Mucosa of descending colon (tissue), 3 donors: ENCODE measurements around the gene YDJC. TPM values are rescaled to one million over a fixed set of nuclear protein-coding genes. Genes with fewer than 3 reads are reported as not detected.
"Not testable (repeated sequence)": the region's sequence is repeated elsewhere in the genome, so short reads cannot be mapped to it uniquely, and the experiment has no call there.

Source experiments
- ATAC-seq: fragments of 200-7000 bp; cut with Tn5 transposase; one replicate; pipeline ENCODE4 v1.9.1; 2020; ENCODE audit warnings: mild to moderate bottlenecking, moderate library complexity
- DNase-seq, 3 donors: peaks; one replicate each; pipeline ENCODE4 v3.0.0-alpha.2; 2020
- H3K36me3 ChIP-seq: fragments of 200-600 bp; one replicate; pipeline ENCODE4 v1.8.0; 2021; ENCODE audit warnings: low read depth, mild to moderate bottlenecking
- H3K4me1 ChIP-seq: fragments of 200-600 bp; one replicate; pipeline ENCODE4 v1.8.0; 2021; ENCODE audit warnings: low read depth, mild to moderate bottlenecking
- H3K4me3 ChIP-seq: fragments of 200-600 bp; one replicate; pipeline ENCODE4 v1.8.0; 2021; ENCODE audit warnings: mild to moderate bottlenecking
- H3K9me3 ChIP-seq: fragments of 200-600 bp; one replicate; pipeline ENCODE4 v1.8.0; 2021; ENCODE audit warnings: mild to moderate bottlenecking
- intact Hi-C, 2 donors: fragments of 100-400 bp; cut with DNase I in 1 of 2; cut with micrococcal nuclease in 1 of 2; formaldehyde crosslinking; loops; one replicate each; pipeline versions ENCODE4 v1.11.0 to v1.11.1; 2022; cut with DNase I, micrococcal nuclease
- total RNA-seq, 3 donors: library from RNA; stranded (reverse); fragmentation: NEBNext Ultra II Directional in 2 of 3; extraction: Animal tissue kit (Norgen Biotek cat#: 25700) in 2 of 3; gene quantifications; one replicate each; pipeline versions ENCODE4 v1.2.1 to v1.2.4, GENCODE V29; 2021 to 2023
- TF ChIP-seq, protein P1 (sequence below): fragments of 200-600 bp; IDR thresholded peaks from one replicate; pipeline ENCODE4 v1.8.0; 2022; ENCODE audit warnings: antibody characterized with exemption, mild to moderate bottlenecking
- donor health status: DM: no; HTN: no; CAD: no; lungs with moderate emphysema.
- donor health status: DM: no; HTN: no; CAD: no.
- donor health status: DM: no; HTN: yes; CAD: no.

Gene YDJC
- total RNA-seq, 3 donors from 2014 or later, result 12.5 to 26.5 (median 21.7) TPM

DNA sequence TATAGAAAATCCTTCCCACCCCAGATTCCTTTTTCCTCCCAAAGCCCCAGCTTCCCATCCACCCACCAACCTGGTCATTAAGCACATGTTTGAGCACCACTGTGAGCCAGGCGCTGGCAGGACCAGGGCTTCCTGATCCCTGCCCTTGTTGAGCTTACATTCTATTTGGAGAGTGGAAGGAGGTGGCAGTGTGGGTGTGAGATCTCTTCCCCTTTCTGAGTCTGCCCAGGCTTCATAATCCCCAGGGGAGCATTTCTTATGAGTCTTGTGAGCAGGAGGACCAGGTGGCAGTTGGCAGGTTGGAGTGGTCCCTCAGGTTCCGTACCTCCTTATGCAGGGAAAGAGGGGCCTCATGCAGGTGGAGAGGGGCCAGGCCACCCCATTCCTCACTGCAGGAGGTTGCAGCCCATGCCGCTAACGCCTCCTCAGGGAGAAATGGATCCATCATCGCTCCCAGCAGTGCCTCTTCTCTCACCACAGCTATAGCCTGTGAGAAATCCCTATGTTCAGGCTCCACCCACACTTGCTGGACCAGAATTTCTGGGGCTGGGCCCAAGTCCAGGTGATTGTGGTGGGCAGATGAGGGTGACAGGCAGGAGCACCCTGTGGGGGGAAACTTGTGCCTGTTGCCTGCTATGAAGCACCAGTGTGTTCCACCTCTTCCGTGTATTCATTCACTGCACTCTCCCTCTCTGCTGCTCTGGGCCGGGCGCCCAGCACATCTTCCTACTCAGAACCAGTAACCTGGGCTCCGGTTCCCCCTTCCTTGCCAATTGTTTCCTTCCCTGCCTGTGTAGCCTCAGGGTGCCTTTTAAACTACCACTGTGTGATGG, 38.8 kb downstream of the YDJC start:
- no peak for ATAC-seq
- intact Hi-C loops, result no loop called here
- H3K4me1 ChIP-seq, result peaks cover 7% of the 10 kb centered on the region
- TF ChIP-seq, protein P1, sequence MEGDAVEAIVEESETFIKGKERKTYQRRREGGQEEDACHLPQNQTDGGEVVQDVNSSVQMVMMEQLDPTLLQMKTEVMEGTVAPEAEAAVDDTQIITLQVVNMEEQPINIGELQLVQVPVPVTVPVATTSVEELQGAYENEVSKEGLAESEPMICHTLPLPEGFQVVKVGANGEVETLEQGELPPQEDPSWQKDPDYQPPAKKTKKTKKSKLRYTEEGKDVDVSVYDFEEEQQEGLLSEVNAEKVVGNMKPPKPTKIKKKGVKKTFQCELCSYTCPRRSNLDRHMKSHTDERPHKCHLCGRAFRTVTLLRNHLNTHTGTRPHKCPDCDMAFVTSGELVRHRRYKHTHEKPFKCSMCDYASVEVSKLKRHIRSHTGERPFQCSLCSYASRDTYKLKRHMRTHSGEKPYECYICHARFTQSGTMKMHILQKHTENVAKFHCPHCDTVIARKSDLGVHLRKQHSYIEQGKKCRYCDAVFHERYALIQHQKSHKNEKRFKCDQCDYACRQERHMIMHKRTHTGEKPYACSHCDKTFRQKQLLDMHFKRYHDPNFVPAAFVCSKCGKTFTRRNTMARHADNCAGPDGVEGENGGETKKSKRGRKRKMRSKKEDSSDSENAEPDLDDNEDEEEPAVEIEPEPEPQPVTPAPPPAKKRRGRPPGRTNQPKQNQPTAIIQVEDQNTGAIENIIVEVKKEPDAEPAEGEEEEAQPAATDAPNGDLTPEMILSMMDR, result no peak
- H3K9me3 ChIP-seq, result no peaks in the 10 kb centered on the region
- no peak overlapping the region for H3K4me3 ChIP-seq
- no peak for DNase-seq
- no peaks in the 10 kb centered on the region for H3K36me3 ChIP-seq

DNA sequence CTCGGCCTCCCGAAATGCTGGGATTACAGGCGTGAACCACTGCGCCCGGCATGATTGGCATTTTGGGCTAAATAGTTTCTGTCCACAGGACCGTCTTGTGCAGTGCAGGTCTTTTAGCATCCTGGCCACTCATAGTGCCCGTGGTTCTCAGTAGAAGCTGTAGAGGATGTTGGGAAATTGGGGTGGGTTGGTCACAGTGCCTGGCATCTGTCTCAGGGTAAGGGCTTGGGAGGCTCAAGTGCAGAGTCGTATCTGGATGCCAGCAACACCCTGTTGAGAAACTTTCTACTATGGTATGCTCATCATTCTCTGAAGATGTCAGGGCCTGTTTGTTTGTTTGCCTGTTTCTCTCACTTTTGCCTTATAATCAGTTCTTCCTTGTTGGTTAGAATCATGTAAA, 40.4 kb downstream of the YDJC start:
- ATAC-seq, result no peak
- TF ChIP-seq, protein P1, result no peak
- Histone ChIP-seq H3K4me1 (peaks cover 7% of the 10 kb centered on the region), H3K36me3 (no peaks in the 10 kb centered on the region), H3K4me3 (no peak overlapping the region), H3K9me3 (no peaks in the 10 kb centered on the region)
- intact Hi-C loops, result no loop called here
- DNase-seq, result no peak

DNA sequence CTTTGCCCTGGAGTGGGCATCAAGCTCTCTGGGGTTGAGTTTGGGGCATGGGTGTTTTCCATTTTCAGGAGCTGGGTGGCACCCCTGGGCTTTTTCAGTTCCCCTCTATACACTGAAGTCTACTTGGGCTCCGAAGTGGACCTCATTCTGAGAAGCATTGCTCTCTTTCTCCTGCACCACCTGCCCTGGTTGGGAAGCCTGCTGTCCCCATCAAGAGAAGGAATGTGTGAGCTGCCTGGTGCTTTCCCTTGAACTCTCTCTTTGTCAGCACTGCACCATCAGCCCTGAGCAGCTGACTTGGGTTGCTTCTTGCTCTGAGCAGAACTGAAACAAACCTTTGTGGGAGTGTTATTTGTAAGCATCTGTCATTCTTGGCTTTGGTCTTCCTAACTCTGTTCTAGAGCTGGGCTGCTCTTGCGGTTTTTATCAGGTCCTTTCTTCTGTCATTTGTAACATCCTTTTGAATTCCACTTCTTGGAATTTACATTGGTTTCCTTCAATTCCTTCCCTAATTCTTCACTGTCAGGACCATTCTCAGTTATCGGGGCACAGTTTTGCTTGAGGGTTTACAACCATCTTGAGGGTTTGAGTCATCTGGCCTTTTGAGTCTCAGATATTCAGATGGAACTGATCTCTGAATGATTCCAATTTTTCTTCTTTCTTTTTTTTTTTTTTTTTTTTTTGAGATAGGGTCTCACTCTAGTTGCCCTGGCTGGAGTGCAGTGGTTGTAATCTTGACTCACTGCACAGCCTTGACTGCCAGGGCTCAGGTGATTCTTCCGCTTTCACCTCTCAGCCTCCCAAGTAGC, 41.8 kb downstream of the YDJC start:
- intact Hi-C loops, result no loop called here
- ATAC-seq (peak; percentile 53), DNase-seq (no peak)
- no peaks in the 10 kb centered on the region for H3K36me3 ChIP-seq
- H3K9me3 ChIP-seq, result no peaks in the 10 kb centered on the region
- peaks cover 7% of the 10 kb centered on the region for H3K4me1 ChIP-seq
- H3K4me3 ChIP-seq, result no peak overlapping the region
- TF ChIP-seq, protein P1, result no peak

DNA sequence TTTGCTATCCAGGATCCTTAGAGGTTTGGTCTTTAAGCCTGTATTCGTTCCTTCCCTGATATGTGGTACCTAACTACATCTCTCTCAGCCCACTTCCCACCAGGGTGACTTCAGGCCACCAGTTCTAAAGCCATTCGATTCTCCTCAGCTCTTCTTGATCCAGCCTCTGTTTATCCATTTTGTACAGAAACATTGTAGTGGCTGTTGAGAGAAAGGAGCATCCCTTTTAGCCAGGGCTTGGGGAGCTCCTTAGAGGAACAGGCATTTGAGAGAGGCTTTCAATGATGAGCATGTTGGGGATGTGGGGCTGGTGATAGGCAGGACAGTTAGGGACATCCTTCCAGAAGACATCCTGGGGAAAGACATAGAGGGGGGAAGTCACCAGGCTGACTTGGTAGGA, 44.4 kb downstream of the YDJC start:
- Histone ChIP-seq H3K36me3 (no peaks in the 10 kb centered on the region), H3K9me3 (no peaks in the 10 kb centered on the region), H3K4me1 (peaks cover 2% of the 10 kb centered on the region), H3K4me3 (no peak overlapping the region)
- ATAC-seq (no peak), DNase-seq (no peak)
- TF ChIP-seq, protein P1, result no peak
- intact Hi-C loops, result no loop called here

DNA sequence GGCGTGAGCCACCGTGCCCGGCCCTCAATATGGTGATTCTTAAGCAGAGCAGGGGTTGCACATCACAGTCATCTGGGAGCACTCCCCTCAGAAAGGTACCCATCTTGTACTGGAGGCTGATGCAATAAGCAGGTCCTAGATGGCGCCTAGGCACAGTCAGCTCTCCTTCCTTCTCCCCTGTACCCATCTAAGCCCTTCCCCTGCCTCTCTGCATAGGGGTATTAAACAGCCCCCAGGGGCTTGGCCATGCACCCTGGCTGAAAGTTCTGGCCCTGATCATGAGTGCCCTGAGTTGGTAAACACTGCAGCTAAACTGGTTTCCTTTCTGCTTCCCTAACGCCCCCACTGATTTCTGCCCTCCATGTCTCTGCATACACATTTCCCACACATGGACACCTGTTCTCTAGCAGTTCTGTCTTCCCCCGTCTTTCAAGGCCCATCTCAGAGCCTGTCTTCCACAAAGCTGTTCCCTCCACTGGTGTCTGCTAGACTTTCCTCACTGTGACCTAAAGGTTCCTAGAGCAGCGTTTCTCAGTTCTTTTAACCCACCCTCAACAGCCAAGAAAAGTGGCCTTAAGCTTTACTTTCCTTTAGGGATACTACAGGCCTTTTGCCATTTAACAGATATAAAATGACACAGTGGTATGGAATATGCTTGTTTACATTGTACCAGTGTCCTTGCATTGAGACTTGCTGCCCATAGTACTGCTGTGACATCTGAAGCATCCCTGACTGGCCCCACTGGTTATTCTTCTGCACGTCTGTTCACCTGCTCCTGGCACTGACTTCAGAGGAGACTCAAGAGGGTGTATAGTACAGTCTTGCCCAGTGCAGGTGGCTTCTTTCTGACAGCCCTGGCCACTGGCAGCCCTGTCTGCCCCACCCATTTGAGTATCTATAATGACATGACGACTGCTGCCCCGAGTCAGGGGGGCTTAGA, 46.8 kb downstream of the YDJC start:
- ATAC-seq (peak; percentile 9), DNase-seq (no peak)
- Histone ChIP-seq H3K36me3 (no peaks in the 10 kb centered on the region), H3K4me3 (no peak overlapping the region), H3K4me1 (peaks cover 21% of the 10 kb centered on the region), H3K9me3 (no peaks in the 10 kb centered on the region)
- intact Hi-C loops, result no loop called here
- TF ChIP-seq, protein P1, result no peak

DNA sequence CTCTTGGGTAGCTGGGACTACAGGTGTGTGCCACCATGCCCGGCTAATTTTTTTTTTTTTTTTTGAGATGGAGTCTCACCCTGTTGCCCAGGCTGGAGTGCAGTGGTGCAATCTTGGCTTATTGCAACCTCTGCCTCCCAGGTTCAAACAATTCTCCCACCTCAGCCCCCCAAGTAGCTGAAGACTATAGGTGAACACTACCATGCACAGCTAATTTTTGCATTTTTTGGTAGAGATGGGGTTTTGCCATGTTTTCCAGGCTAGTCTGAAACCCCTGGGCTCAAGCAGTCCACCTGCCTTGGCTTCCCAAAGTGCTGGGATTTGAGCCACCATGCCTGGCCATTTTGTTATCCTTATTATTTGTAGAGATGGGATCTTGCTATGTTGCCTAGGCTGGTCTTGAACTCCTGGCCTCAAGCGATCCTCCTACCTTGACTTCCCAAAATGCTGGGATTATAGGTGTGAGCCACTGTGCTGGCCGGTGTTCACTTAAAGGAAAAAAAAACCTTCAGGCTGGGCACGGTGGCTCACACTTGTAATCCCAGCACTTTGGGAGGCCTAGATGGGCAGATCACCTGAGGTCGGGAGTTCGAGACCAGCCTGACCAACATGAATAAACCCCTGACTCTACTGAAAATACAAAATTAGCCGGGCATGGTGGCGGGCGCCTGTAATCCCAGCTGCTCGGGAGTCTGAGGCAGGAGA, 48.7 kb downstream of the YDJC start:
- intact Hi-C loops, H3K4me3 ChIP-seq, H3K36me3 ChIP-seq, H3K9me3 ChIP-seq, ATAC-seq, DNase-seq: not testable (repeated sequence)
- peaks cover 30% of the 10 kb centered on the region for H3K4me1 ChIP-seq

DNA sequence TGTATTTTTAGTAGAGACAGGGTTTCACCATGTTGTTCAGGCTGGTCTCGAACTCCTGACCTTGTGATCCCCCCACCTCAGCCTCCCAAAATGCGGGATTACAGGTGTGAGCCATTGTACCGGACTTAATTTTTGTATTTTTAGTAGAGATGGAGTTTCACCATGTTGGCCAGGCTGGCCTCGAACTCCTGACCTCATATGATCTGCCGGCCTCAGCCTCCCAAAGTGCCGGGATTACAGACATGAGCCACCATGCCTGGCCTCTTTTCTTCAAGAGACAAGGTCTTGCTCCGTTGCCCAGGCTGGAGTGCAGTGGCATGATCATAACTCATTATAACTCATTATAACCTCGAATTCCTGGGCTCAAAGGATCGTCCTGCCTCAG, 49.2 kb downstream of the YDJC start:
- H3K36me3 ChIP-seq, H3K9me3 ChIP-seq, DNase-seq, ATAC-seq, intact Hi-C loops, H3K4me3 ChIP-seq: not testable (repeated sequence)
- H3K4me1 ChIP-seq, result peaks cover 30% of the 10 kb centered on the region
